Left lung (tissue), 10 donors: Measurements from ENCODE around the gene MEPE. TPM values are rescaled to one million over a fixed set of nuclear protein-coding genes. Genes with fewer than 3 reads are reported as not detected.

ENCODE experiments used
- ATAC-seq: fragments of 200-7000 bp; cut with Tn5 transposase; one replicate; pipeline ENCODE4 v1.9.1; 2020; ENCODE audit warnings: moderate library complexity
- DNase-seq, 4 donors: peaks; one replicate each; pipeline ENCODE4 v3.0.0-alpha.2; 2013 to 2020
- H3K27ac ChIP-seq, 2 donors: fragments of 200-600 bp; sonication (generic) in 1 of 2; one replicate each; pipeline versions ENCODE4 v1.5.0 to v1.8.0; 2020 to 2021
- H3K27me3 ChIP-seq, 2 donors: fragments of 200-600 bp; sonication (generic) in 1 of 2; one replicate each; pipeline versions ENCODE4 v1.5.0 to v1.8.0; 2020 to 2021
- H3K36me3 ChIP-seq, 2 donors: fragments of 200-600 bp; sonication (generic) in 1 of 2; one replicate each; pipeline versions ENCODE4 v1.5.0 to v1.8.0; 2020 to 2021
- H3K4me1 ChIP-seq, 2 donors: fragments of 200-600 bp; one replicate each; pipeline ENCODE4 v1.8.0; 2021
- H3K4me3 ChIP-seq, 2 donors: fragments of 200-600 bp; sonication (generic) in 1 of 2; one replicate each; pipeline versions ENCODE4 v1.5.0 to v1.8.0; 2020 to 2021; ENCODE audit warnings: mild to moderate bottlenecking in 1 of 2
- H3K9me3 ChIP-seq, 2 donors: fragments of 200-600 bp; sonication (generic) in 1 of 2; one replicate each; pipeline versions ENCODE4 v1.5.0 to v1.8.0; 2020 to 2021
- intact Hi-C, 2 donors: fragments of 100-400 bp; cut with DNase I; formaldehyde crosslinking; loops; one replicate each; pipeline versions ENCODE4 v1.11.2 to v1.14.2; 2022
- polyA plus RNA-seq, 6 donors: library from polyadenylated mRNA; unstranded; fragments of 120-200 nt; gene quantifications; one replicate each; pipeline ENCODE4 v1.2.1, GENCODE V29; 2013; ENCODE audit not compliant: insufficient read length in 6 of 6
- total RNA-seq, 2 donors: library from RNA; stranded (reverse); fragmentation: NEBNext Ultra II Directional; extraction: Animal tissue kit (Norgen Biotek cat#: 25700); gene quantifications; one replicate each; pipeline ENCODE4 v1.2.1, GENCODE V29; 2021
- TF ChIP-seq, protein P1 (sequence below), 2 donors: fragments of 200-600 bp; sonication (generic) in 1 of 2; IDR thresholded peaks; one replicate each; pipeline versions ENCODE4 v1.5.0 to v1.8.0; 2021; ENCODE audit warnings: antibody characterized with exemption in 2 of 2
- donor health status: DM: no; HTN: yes; CAD: no.
- donor health status: DM: no; HTN: no; CAD: no.

The MEPE gene
- total and polyA plus RNA-seq, 8 donors, result 0.37 to 0.88 (median 0.66) TPM; not detected in 2

- intact Hi-C loops, result no loop called here
- no peak overlapping the region for H3K27ac ChIP-seq
- H3K4me1 ChIP-seq, result peaks cover 0 to 14% of the 10 kb centered on the region in 2 donors
- DNase-seq (no peak), ATAC-seq (no peak)
- no peaks in the 10 kb centered on the region for H3K9me3 ChIP-seq
- no peaks in the 10 kb centered on the region for H3K36me3 ChIP-seq
- H3K4me3 ChIP-seq, result no peak overlapping the region
- H3K27me3 ChIP-seq, result no peaks in the 10 kb centered on the region
- TF ChIP-seq, protein P1, sequence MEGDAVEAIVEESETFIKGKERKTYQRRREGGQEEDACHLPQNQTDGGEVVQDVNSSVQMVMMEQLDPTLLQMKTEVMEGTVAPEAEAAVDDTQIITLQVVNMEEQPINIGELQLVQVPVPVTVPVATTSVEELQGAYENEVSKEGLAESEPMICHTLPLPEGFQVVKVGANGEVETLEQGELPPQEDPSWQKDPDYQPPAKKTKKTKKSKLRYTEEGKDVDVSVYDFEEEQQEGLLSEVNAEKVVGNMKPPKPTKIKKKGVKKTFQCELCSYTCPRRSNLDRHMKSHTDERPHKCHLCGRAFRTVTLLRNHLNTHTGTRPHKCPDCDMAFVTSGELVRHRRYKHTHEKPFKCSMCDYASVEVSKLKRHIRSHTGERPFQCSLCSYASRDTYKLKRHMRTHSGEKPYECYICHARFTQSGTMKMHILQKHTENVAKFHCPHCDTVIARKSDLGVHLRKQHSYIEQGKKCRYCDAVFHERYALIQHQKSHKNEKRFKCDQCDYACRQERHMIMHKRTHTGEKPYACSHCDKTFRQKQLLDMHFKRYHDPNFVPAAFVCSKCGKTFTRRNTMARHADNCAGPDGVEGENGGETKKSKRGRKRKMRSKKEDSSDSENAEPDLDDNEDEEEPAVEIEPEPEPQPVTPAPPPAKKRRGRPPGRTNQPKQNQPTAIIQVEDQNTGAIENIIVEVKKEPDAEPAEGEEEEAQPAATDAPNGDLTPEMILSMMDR (IDR thresholded peaks at IDR 0.05), result no peak
These were observed 35.8 kb downstream of the MEPE start for GRCh38 chr4:87868522-87868921.

DNA sequence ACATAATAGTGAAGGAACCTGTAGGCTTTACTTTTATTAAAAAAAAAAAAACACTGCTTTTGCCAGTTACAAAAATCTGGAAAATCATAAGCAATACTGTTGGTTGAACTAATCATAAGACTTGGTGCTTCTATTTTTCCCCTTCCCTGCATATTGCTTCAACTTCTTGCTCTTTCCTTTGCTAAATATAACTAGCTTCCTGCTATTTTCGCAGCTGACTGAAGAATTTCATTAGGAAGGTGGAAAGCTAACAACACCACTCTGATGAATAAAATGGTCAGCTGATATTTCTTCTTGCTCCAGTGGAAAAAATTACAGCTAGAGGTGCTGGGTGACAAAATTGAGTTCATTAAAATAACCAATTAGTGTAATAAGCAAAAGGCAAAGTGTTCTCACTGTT, 39.3 kb downstream of the MEPE start:
- Histone ChIP-seq H3K9me3 (no peaks in the 10 kb centered on the region), H3K27me3 (no peaks in the 10 kb centered on the region), H3K36me3 (no peaks in the 10 kb centered on the region), H3K4me1 (no peaks in the 10 kb centered on the region), H3K27ac (no peak overlapping the region), H3K4me3 (no peak overlapping the region)
- DNase-seq (no peak), ATAC-seq (no peak)
- TF ChIP-seq, protein P1 (IDR thresholded peaks at IDR 0.05), result no peak
- intact Hi-C loops, result no loop called here

GRCh38 chr4:87875191-87875590, 42.4 kb downstream of the MEPE start:
- Histone ChIP-seq H3K36me3 (no peaks in the 10 kb centered on the region), H3K4me3 (no peak overlapping the region), H3K27me3 (no peaks in the 10 kb centered on the region), H3K4me1 (no peaks in the 10 kb centered on the region), H3K27ac (no peak overlapping the region), H3K9me3 (no peaks in the 10 kb centered on the region)
- ATAC-seq, result no peak
- DNase-seq, result no peak
- TF ChIP-seq, protein P1 (IDR thresholded peaks at IDR 0.05), result no peak
- intact Hi-C loops, result no loop called here

GRCh38 chr4:87880106-87880505, 47.3 kb downstream of the MEPE start:
- TF ChIP-seq, protein P1 (IDR thresholded peaks at IDR 0.05), result no peak
- intact Hi-C loops, result no loop called here
- DNase-seq, result no peak
- no peaks in the 10 kb centered on the region for H3K9me3 ChIP-seq
- ATAC-seq, result no peak
- no peaks in the 10 kb centered on the region for H3K36me3 ChIP-seq
- no peaks in the 10 kb centered on the region for H3K4me1 ChIP-seq
- no peak overlapping the region for H3K27ac ChIP-seq
- no peaks in the 10 kb centered on the region for H3K27me3 ChIP-seq
- no peak overlapping the region for H3K4me3 ChIP-seq

DNA sequence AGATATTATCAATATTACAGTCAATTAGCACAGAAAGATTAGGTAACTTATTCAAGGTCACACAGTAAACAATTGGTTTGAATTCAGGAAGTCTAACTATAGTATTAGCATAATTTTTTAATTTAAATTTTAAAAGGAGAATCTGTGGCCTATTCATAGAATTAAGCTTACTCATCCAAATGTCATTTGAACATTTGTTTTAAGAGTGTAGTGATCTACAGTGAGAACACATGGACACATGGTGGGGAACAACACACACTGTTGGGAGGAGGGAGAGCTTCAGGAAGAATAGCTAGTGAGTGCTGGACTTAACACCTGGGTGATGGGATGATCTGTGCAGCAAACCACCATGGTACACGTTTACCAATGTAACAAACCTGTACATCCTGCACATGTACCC, 48.3 kb downstream of the MEPE start:
- Histone ChIP-seq H3K4me3 (no peak overlapping the region), H3K36me3 (no peaks in the 10 kb centered on the region), H3K4me1 (no peaks in the 10 kb centered on the region), H3K27me3 (no peaks in the 10 kb centered on the region), H3K9me3 (no peaks in the 10 kb centered on the region), H3K27ac (no peak overlapping the region)
- TF ChIP-seq, protein P1 (IDR thresholded peaks at IDR 0.05), result no peak
- intact Hi-C loops, result no loop called here
- DNase-seq, result no peak
- no peak for ATAC-seq
